SK-MEL-5 (cell line): ENCODE data around the gene PRM3. TPM values are rescaled to one million over a fixed set of nuclear protein-coding genes. Genes with fewer than 3 reads are reported as not detected.
"Not testable (repeated sequence)": the region's sequence is repeated elsewhere in the genome, so short reads cannot be mapped to it uniquely, and the experiment has no call there.

ENCODE experiments used
- DNase-seq: peaks from one replicate; pipeline ENCODE4 v3.0.0-alpha.2; 2016; ENCODE audit warnings: low read depth, low spot score
- in situ Hi-C: cut with HindIII; loops from 2 replicates; pipeline ENCODE4 v1.10.0; 2016; ENCODE audit warnings: low sequenced_read_pairs, high pct_unique_total_duplicates, low pct_unique_long_range_greater_than_20kb
- total RNA-seq: library from RNA; depleted of rRNA; stranded (reverse); fragments of >200 nt; shearing (Covaris generic); gene quantifications from 2 replicates; pipeline ENCODE4 v1.2.3, GENCODE V29; 2014

The PRM3 gene
- total RNA-seq, 1 experiment from 2014 or later, result not detected

DNA sequence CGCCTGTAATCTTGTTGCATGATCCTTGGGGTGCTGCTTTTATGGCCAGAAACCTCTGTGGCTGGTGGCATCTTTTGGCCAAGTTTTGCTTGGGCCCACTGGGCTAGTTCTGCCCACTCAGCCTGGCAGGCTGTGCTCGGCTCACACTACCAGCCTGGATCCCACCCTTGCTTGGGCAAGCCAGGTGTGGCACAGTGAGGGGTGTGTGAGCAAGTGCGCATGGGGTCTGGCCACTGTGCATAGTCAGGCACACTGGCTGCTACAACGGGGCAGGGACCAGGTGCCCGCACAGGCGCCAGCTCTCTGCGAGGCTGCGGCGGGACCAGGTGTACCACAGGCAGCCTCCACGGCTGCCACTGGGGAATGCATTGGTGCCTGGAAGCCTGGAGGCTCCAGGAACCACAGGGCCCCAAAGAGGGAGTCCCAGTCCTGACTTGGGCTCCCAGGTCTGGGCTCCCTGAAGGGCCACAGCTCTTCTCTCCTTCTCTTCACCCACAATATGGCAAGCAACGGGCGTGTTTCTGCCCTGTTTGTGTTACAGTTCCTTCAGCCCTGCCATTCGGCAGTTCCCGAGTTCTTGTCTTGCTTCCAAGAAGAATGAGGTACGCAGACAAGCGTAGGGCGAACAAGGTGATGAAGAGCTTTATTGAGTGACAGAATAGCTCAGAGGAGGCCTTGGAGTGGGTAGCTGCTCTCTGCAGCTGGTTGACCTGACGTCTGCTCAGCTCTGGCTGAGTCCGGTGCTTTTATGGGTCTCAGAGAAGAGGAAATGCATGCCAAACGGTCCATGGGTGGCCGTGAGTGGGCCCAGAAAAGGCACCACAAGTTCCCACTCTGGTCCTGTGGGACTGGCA, 34.4 kb upstream of the PRM3 start:
- in situ Hi-C loops, result no loop called here
- no peak for DNase-seq

GRCh38 chr16:11306997-11307638, 33.7 kb upstream of the PRM3 start:
- in situ Hi-C loops, result no loop called here
- no peak for DNase-seq

DNA sequence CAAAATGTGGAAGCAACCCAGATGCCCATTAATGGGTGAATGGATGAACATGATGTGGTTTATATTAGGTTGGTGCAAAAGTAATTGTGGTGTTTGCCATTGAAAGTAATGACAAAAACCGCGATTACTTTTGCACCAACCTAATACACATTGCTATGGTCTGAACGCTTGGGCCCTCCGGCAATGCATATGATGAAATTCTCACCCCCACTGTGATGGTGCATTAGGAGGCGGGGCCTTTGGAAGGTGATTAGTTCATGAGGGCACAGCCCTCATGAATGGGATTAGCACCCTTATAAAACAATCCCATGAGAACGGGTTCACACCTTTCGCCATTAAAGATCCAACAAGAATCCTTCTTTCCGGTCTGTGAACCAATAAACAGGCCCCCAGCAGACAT, 33.0 kb upstream of the PRM3 start:
- no peak for DNase-seq
- in situ Hi-C loops, result no loop called here

DNA sequence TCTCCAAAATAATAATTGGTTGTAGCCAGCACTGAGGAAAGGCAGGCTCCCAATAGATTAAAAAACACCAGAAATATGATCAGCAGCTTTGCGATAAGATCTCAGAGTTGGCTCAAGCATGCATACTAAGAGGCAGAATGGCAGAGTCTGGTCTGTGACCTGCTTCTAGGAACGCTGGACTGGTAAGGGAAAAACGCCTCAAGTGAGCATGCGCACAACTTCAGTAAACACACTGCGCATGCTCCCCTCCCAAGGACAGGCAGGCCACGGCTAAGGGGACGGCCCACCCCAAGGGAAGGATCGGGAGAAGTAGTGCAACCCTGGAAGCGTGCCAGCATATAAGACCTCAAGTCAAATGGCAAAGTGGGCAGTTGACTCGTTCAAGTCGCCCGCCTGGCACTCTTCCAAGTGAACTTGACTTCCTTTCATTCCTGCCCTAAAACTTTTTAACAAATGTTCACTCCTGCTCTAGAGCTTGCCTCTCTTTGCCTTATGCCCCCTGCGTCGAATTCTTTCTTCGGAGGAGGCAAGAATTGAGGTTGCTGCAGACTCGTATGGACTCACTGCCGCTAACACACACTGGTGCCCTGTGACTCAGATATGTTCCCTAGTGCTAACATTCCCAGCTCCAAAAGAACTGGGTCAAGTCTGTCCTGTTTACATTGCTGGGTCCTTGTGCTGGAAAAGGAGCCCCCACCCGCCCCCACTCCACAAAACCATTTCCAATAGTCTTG, 30.1 kb upstream of the PRM3 start:
- DNase-seq, result no peak
- in situ Hi-C loops, result no loop called here

DNA sequence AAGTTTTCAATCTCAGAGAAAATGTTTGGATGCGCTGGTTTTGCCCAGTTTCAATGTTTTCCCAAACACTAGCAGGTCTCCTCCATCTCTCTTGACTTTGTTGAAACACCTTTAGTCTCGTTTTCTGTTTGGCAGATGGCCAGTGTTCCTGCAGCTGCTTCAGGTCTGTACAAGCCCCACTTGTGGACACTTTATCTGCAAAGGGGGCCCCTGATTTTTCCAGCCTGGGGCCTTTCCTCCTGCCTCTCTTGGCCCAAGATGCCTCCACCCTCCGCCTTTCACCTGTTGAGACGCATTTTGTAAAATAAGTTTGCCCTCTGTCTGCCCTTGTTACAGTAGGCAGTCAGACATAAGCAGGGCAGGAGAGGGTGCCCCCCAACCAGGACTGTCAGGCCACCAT, 29.5 kb upstream of the PRM3 start:
- in situ Hi-C loops, result no loop called here
- no peak for DNase-seq

GRCh38 chr16:11301645-11302501, 28.4 kb upstream of the PRM3 start:
- in situ Hi-C loops, result no loop called here
- DNase-seq, result no peak

DNA sequence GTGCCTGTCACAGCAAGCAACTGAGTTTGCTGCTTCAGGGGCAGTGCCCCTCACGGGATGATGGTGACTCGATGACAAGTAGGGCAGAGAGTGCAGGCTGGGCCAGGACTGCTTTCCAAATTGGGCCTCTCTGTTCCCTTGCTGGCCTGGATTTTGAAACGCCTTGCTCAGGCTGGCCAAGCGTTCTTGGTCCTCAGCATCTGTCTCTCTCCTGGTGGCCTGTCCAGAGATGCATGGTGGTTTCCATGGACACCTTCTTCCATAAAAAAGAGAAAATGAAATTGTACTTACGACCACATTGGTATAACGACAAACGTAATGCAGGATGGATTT, 27.1 kb upstream of the PRM3 start:
- DNase-seq, result no peak
- in situ Hi-C loops, result no loop called here

DNA sequence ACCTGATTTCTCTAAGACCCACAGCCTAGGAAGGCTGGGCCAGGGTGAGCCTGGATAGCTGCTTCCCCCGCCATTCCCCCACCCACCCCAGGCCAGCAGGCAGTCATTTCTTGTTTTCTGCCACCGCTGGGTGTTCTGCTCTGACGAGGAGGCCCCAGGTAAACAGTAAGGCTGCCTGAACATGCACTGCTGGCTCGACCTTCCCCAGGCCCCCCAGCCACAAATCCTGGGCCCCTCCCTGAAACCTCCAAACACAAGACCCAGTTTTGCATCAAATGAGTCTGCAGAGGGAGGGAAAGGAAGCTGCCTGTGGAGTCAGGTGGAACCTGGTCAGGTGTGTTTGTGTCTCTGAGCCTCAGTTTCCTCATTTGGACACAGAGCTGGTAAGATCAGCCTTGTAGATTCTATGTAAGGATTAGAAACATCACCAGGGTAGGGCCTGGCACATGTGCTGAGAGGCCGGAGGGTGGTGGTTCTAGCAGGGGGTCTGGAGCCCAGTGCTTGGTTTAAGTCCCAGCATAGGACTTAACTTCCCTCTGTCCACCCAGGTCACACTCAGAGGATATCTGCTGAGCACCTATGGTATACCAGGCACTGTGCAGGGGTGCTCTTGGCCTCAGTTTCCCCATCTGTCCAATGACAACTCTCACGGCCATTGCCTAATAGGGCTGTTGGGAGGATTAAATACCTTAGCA, 26.6 kb upstream of the PRM3 start:
- DNase-seq, result no peak
- in situ Hi-C loops, result no loop called here

DNA sequence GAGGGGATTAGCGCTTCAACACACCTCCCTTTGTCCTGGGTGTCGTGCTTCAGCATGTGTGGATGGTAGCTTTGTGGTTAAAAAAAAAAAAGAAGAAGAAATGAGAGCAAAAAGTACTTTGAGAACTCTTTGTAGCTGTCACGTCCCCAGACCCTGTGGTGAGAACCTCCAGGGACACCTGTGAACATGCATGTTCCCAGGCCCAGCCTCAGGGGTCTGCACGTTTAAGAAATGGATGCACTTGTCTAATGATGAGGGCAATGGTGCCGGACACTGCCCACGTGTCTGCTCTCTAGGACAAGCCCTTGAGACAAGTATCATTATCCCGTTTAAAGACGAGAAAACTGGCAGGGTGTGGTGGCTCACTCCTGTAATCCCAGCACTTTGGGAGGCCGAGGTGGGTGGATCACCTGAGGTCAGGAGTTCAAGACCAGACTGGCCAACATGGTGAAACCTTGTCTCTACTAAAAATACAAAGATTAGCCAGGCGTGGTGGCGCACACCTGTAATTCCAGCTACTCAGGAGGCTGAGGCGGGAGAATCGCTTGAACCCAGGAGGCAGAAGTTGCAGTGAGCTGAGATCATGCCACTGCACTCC, 25.6 kb upstream of the PRM3 start:
- DNase-seq, in situ Hi-C loops: not testable (repeated sequence)

DNA sequence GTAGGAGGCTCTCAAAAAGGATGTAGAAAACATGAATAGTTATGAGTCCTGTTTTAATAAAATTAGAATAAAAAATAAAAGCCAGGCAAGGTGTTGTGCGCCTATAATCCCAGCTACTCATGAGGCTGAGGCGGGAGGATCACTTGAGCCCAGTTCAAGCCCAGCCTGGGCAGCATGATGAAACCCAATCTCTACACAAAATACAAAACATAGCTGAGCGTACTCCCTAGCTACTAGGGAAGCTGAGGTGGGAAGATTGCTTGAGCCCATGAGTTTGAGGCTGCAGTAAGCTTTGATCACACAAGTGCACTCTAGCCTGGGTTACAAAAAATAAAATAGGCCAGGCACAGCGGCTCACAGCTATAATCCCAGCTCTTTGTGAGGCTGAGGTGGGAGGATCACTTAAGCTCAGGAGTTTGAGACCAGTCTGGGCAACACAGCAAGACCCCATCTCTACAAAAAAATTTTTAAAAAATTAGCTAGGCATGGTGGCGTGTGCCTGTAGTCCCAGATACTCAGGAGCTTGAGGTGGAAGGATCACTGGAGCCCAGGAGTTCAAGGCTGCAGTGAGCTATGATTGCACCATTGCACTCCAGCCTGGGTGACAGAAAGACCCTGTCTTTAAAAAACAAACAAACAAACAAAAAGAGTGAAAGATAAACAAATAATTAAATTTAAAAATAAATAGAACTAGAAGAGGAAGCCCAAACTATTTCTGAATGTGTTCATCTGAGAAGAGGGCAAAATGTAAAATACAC, 24.9 kb upstream of the PRM3 start:
- no peak for DNase-seq
- in situ Hi-C loops, result no loop called here

DNA sequence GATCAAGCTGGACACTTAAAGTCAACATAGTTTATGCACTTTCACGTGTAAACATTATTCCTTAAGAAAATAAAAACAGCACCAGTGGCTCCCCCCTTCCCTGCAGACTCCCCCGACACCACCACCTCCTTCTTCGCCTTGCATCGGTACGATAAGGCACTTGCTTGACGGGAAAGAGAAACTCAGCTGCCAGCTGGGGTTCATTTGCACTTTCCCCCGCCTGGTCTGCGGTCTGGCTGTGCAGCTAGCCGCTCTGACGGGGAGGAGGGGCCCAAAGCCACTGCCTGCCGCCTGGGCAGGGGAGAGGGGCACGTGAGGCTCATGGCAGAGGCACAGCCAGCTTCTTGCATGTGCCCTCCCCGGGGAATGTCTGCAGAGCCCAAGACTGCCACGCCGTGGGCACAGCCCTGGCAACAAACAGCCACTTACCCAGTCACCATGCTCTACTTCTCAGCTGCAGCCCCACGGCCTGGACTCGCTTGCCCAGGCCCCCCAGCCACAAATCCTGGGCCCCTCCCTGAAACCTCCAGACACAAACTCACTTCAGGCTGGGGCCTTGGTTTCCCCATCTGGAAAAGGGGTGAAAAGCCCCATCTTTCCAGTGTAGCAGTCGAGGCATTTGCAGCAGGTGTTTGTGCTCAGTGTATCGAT, 24.2 kb upstream of the PRM3 start:
- DNase-seq, result peak; percentile 63
- in situ Hi-C loops, result no loop called here

- in situ Hi-C loops, result no loop called here
- DNase-seq, result no peak
Measured at GRCh38 chr16:11296706-11297491, 23.5 kb upstream of the PRM3 start.

- in situ Hi-C loops, result no loop called here
- DNase-seq, result no peak
Measured at GRCh38 chr16:11296351-11296705, 22.9 kb upstream of the PRM3 start.

DNA sequence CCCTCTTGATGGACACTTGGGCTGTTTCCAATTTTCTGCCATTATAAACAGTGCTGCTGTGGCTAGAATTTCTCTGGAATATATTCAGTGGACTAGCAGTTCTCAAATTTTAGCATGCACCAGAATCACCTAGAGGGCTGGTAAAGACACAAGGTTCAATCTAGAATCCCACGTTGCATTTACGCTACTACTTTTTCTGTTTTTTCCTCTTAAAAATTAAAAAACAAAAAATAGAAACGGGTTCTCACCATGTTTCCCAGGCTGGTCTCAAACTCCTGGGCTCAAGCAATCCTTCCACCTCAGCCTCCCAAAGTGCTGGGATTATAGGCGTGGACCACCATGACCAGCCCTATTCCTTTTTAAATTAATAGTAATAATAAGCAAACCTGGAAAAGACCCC, 22.2 kb upstream of the PRM3 start:
- in situ Hi-C loops, result no loop called here
- no peak for DNase-seq

DNA sequence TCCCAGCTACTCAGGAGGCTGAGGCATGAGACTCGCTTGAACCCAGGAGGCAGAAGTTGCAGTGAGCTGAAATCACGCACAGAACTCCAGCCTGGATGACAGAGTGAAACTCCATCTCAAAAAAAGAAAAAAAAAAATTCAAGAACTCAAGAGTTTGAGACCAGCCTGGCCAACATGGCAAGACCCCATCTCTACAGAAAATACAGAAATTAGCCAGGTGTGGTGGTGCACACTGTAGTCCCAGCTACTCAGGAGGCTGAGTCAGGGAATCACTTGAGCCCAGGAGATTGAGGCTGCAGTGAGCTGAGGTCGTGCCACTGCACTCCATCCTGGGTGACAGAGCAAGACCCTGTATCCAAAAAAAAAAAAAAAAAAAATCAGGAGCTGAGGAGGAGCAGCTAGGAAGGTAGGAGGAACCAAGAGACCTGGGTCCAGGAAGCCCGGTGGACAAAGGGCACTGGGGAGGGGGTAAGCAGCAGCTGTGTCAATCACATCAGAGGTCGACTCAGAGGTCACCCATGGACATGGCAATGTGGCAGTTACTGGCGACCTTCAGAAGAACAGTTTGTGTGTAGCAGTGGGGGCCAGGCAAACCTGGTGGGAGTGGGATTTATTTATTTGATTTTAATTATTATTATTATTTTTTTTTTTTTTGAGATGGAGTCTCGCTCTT, 18.8 kb upstream of the PRM3 start:
- no peak for DNase-seq
- in situ Hi-C loops, result no loop called here
